RWPE1 (cell line): ENCODE results near the gene CYB5R4.
"Not testable (repeated sequence)": the region's sequence is repeated elsewhere in the genome, so short reads cannot be mapped to it uniquely, and the experiment has no call there.

Experiments used
- CTCF ChIA-PET: fragments of 350-600 bp; sonication (Branson Sonifier 250); formaldehyde crosslinking; extraction: SDS; loops from one replicate; lab custom pipeline; 2021; lab: Yijun Ruan, JAX
- POLR2A ChIA-PET: fragments of 400-600 bp; formaldehyde crosslinking; extraction: SDS; loops from one replicate; lab custom pipeline; 2020; ENCODE audit warnings: antibody characterized with exemption; ENCODE audit not compliant: low non-redundant PET; lab: Yijun Ruan, JAX
- DNase-seq: peaks from one replicate; pipeline ENCODE4 v3.0.0; 2012; ENCODE audit warnings: low spot score
- H3K27ac ChIP-seq: fragments of 450-650 bp; 2 replicates; pipeline ENCODE4 v1.5.1; 2017
- TF ChIP-seq, protein P1 (sequence below): fragments of 450-650 bp; conservative IDR thresholded peaks from 2 replicates; pipeline ENCODE4 v1.5.1; 2017; ENCODE audit warnings: low read depth, mild to moderate bottlenecking

Gene CYB5R4

DNA sequence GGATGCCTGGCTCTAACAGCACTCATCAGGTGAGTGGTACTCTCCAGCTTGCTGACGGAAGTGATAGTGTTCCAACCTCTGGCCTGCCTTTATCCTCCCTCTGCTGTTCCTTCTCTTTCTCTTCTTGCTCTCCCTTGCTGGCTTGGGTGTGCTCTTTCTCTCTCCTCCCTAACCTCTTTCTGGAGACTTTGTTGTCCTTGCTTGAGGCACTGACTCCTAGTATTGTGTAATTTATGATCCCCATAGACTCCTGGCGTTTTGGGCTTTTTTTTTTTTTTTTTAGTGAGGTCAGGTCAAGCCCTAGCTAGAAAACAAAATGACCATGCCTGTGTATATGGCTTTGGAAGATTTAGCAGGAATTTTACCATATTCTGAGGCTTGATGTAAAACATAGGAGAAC, 89.4 kb downstream of the CYB5R4 start:
- CTCF ChIA-PET = interaction anchor here (0.7 kb wide), 1 partner anchor 62 kb away, joined by 3 read pairs; no protein-coding TSS in a partner anchor
- TF ChIP-seq, protein P1, sequence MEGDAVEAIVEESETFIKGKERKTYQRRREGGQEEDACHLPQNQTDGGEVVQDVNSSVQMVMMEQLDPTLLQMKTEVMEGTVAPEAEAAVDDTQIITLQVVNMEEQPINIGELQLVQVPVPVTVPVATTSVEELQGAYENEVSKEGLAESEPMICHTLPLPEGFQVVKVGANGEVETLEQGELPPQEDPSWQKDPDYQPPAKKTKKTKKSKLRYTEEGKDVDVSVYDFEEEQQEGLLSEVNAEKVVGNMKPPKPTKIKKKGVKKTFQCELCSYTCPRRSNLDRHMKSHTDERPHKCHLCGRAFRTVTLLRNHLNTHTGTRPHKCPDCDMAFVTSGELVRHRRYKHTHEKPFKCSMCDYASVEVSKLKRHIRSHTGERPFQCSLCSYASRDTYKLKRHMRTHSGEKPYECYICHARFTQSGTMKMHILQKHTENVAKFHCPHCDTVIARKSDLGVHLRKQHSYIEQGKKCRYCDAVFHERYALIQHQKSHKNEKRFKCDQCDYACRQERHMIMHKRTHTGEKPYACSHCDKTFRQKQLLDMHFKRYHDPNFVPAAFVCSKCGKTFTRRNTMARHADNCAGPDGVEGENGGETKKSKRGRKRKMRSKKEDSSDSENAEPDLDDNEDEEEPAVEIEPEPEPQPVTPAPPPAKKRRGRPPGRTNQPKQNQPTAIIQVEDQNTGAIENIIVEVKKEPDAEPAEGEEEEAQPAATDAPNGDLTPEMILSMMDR = no peak
- no peak for DNase-seq
- H3K27ac ChIP-seq = no peak overlapping the region
- POLR2A ChIA-PET = no interaction called here

DNA sequence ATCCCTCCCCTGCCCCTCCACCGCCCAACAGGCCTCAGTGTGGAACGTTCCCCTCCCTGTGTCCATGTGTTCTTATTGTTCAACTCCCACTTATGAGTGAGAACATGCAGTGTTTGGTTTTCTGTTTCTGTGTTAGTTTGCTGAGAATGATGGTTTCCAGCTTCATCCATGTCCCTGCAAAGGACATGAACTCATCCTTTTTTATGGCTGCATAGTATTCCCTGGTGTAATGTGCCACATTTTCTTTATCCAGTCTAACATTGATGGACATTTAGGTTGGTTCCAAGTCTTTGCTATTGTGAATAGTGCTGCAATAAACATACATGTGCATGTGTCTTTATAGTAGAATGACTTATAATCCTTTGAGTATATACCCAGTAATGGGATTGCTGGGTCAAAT, 91.9 kb downstream of the CYB5R4 start:
- POLR2A ChIA-PET = not testable (repeated sequence)

DNA sequence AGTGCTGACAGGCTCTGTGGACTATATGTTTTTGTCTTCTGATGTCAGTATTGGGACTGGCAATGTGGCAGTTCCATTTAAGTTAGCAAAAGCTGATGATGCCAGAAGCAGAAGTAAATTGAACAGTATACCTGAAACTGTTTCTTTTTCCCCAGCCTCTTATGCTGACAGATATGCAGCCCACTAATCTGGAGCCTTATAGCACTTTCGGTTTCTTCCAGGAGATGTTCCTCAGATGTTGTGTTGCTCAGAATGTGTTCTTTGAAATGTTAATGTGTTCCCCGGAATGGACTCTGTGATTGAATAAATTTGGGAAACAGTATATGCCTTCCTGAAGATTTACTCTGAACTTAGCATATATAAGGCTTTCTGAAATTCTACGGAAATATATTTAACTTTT, 93.3 kb downstream of the CYB5R4 start:
- DNase-seq = no peak
- ChIA-PET POLR2A (no interaction called here), CTCF (no interaction called here)
- TF ChIP-seq, protein P1 = no peak
- no peak overlapping the region for H3K27ac ChIP-seq

More for the DNA sequence above, 91.9 kb downstream of the CYB5R4 start:
- CTCF ChIA-PET, H3K27ac ChIP-seq, DNase-seq: not testable (repeated sequence)

DNA sequence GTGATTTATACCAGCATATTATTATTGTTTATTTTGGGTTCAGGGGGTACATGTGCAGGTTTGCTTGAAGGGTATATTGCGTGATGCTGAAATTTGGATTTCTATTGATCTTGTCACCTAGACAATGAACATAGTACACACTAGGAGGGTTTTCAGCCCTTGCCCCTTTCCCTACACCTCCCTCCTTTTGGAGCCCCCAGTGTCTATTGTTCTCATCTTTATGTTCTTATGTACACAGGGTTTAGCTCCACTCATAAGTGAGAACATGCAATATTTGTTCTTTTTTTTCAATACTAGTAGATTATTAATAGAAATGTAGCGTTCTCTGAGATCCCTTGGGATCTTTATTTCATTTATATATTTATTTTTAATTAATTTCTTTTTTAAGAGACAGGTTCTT, 94.9 kb downstream of the CYB5R4 start:
- POLR2A ChIA-PET = no interaction called here
- CTCF ChIA-PET = no interaction called here
- TF ChIP-seq, protein P1 = no peak

DNA sequence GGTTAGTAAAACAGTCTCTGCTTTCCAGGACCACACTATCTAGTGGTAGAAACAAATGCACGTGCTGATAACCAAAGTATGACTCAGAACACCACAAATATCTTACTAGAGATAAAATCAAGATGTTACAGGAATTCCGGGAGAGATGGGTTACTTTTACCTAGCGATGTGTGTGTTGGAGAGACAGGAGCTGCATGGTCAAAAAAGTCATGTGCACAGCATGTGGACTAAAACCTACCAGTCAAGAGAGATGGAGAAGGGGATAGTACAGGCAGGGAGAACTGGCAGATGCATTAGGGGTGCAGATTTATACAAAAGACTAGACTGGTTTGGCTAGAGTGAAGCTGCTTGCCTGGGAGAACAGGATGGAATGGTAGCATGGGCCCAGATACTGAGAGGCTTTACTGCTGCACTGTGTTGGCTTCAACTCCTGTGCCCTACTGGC, 98.8 kb downstream of the CYB5R4 start:
- CTCF ChIA-PET = no interaction called here
- no peak for DNase-seq
- no peak overlapping the region for H3K27ac ChIP-seq
- TF ChIP-seq, protein P1 = no peak
- POLR2A ChIA-PET = no interaction called here

More for the DNA sequence above, 94.9 kb downstream of the CYB5R4 start:
- DNase-seq = no peak
- no peak overlapping the region for H3K27ac ChIP-seq

DNA sequence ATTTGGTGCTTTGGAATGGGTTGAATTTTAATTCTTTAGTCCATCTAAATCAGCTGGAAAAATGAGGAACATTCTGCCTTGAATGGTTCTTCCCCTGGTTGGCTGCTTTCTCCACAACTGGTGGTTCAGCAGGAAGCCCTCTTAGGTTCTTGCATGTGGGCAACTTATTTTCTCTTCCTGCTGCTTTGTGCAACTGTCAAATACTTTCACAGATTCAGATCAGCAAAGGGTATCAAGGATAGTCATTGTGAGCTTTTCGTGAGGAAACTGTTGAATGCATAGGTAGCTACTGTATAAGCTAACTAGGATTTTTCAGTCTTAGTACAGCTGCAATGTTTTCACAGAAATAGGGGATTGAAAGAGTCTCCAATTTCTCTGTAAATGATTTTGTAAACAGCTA, 101.2 kb downstream of the CYB5R4 start:
- no peak for DNase-seq
- H3K27ac ChIP-seq = no peak overlapping the region
- ChIA-PET CTCF (no interaction called here), POLR2A (no interaction called here)
- TF ChIP-seq, protein P1 = no peak

DNA sequence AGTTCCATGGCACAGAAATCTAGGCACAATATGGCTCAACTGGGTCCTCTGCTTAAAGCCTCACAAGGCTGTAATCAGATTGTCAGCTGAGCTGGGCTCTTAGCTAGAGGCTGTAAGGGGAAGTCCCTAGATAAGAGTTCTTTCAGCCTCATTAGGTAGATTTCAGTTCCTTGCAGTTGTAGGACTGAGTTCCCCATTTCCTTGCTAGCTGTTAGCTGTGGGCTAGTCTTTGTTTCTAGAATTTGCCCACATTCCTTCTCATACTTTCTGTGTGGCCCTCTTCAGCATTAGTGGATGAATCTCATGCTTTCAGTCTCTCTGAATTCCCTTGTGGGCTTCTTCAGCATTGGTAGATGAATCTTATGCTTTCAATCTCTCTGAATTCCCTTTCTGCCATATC, 103.1 kb downstream of the CYB5R4 start:
- TF ChIP-seq, protein P1 = no peak
- CTCF ChIA-PET = interaction anchor here (0.7 kb wide), 1 partner anchor 75 kb away, joined by 4 read pairs; no protein-coding TSS in a partner anchor
- no peak for DNase-seq
- POLR2A ChIA-PET = no interaction called here
- H3K27ac ChIP-seq = no peak overlapping the region
